Endothelial cell (in vitro differentiated cells): ENCODE results near the gene SULT1A4. TPM values are rescaled to one million over a fixed set of nuclear protein-coding genes. Genes with fewer than 3 reads are reported as not detected.
"Not testable (repeated sequence)": the region's sequence is repeated elsewhere in the genome, so short reads cannot be mapped to it uniquely, and the experiment has no call there.

Experiments
- DNase-seq: peaks from one replicate; pipeline ENCODE4 v3.0.0; 2021; ENCODE audit warnings: low spot score
- H3K27ac Mint-ChIP-seq: one replicate; pipeline ENCODE4 v1.8.0; 2021; ENCODE audit warnings: mixed read lengths, inconsistent platforms; ENCODE audit not compliant: unreplicated experiment
- H3K27me3 Mint-ChIP-seq: one replicate; pipeline ENCODE4 v1.8.0; 2021; ENCODE audit warnings: mild to moderate bottlenecking, moderate library complexity, mixed read lengths, inconsistent platforms; ENCODE audit not compliant: unreplicated experiment
- H3K36me3 Mint-ChIP-seq: one replicate; pipeline ENCODE4 v1.8.0; 2021; ENCODE audit warnings: mild to moderate bottlenecking, low read depth, mixed read lengths, inconsistent platforms; ENCODE audit not compliant: unreplicated experiment
- H3K4me1 Mint-ChIP-seq: one replicate; pipeline ENCODE4 v1.8.0; 2021; ENCODE audit warnings: mild to moderate bottlenecking, mixed read lengths, inconsistent platforms; ENCODE audit not compliant: unreplicated experiment
- H3K4me3 Mint-ChIP-seq: one replicate; pipeline ENCODE4 v1.8.0; 2021; ENCODE audit warnings: mild to moderate bottlenecking, mixed read lengths, inconsistent platforms; ENCODE audit not compliant: unreplicated experiment
- H3K9me3 Mint-ChIP-seq: one replicate; pipeline ENCODE4 v1.8.0; 2021; ENCODE audit warnings: mixed read lengths, inconsistent platforms; ENCODE audit not compliant: unreplicated experiment
- total RNA-seq: library from RNA; stranded (reverse); fragmentation: NEBNext Ultra II Directional; extraction: Animal tissue kit (Norgen Biotek cat#: 25700); gene quantifications from one replicate; pipeline ENCODE4 v1.2.1, GENCODE V29; 2021; ENCODE audit not compliant: unreplicated experiment

SULT1A4 gene
- total RNA-seq, 1 donor from 2014 or later = 4.2 TPM

- not testable (repeated sequence) for H3K27me3 Mint-ChIP-seq, H3K27ac Mint-ChIP-seq, H3K4me3 Mint-ChIP-seq, H3K36me3 Mint-ChIP-seq, H3K9me3 Mint-ChIP-seq, H3K4me1 Mint-ChIP-seq
- DNase-seq = peak; percentile 1
Observed at GRCh38 chr16:29469660-29470059, 9.9 kb downstream of the SULT1A4 start.

- not testable (repeated sequence) for H3K36me3 Mint-ChIP-seq, H3K27ac Mint-ChIP-seq, H3K4me3 Mint-ChIP-seq, H3K27me3 Mint-ChIP-seq, H3K4me1 Mint-ChIP-seq, DNase-seq, H3K9me3 Mint-ChIP-seq
Observed at GRCh38 chr16:29472065-29472464, 12.4 kb downstream of the SULT1A4 start.

GRCh38 chr16:29482276-29482675, 22.6 kb downstream of the SULT1A4 start:
- not testable (repeated sequence) for H3K4me1 Mint-ChIP-seq, H3K4me3 Mint-ChIP-seq, H3K27me3 Mint-ChIP-seq, H3K27ac Mint-ChIP-seq, H3K9me3 Mint-ChIP-seq, H3K36me3 Mint-ChIP-seq
- DNase-seq = peak; percentile 1

DNA sequence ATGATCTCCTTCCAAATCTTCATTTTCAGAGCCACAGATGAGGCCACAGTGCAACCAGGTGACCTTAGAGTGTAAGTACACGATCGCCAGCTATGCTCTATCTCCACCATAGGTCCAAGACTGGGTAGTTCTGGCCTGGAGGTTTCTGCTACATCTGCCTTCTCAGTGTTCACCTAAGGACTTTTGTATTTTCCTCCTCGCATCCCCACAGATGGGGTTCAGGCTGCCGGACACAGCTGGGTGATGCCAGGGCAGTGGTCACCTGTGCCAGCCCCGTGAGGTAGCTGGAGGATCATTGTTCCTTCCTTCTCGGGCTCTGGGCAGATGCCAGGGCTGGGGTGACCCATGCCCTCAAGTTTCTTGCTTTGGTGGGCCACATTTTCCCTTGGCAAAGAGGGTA, 46.6 kb downstream of the SULT1A4 start, which contains the start of gene NPIPB12:
Gene NPIPB12, minus strand, starts transcription at position 101 of the 400 bp plus-strand sequence.
- not testable (repeated sequence) for H3K27ac Mint-ChIP-seq, H3K9me3 Mint-ChIP-seq

More for the DNA sequence above, 46.6 kb downstream of the SULT1A4 start, which contains the start of gene NPIPB12:
- H3K36me3 Mint-ChIP-seq, DNase-seq, H3K27me3 Mint-ChIP-seq, H3K4me1 Mint-ChIP-seq, H3K4me3 Mint-ChIP-seq: not testable (repeated sequence)

Other genes starting within 250 kb of the SULT1A4 start
- 1.7 TPM for gene NPIPB11, start 53.2 kb upstream of the SULT1A4 start, total RNA-seq
- gene BOLA2, start 5.6 kb upstream of the SULT1A4 start, total RNA-seq = 5.5 TPM
- gene SLX1B, start 5.4 kb upstream of the SULT1A4 start, total RNA-seq = 28.5 TPM
- 72.6 TPM for gene NPIPB12, start 46.5 kb downstream of the SULT1A4 start, total RNA-seq
- gene SPN, start 203.3 kb downstream of the SULT1A4 start, total RNA-seq = 1.5 TPM
- gene QPRT, start 219.3 kb downstream of the SULT1A4 start, total RNA-seq = 30.4 TPM